ENCODE data around the gene KDM3B. TPM values are rescaled to one million over a fixed set of nuclear protein-coding genes. Genes with fewer than 3 reads are reported as not detected.

Gene KDM3B
- total and polyA plus RNA-seq, 9 of the 15 experiments (the other 6 are each of a cell fraction or from before 2014, with no cell fraction given), result 13.8 to 62.8 (median 41.9) TPM

DNA sequence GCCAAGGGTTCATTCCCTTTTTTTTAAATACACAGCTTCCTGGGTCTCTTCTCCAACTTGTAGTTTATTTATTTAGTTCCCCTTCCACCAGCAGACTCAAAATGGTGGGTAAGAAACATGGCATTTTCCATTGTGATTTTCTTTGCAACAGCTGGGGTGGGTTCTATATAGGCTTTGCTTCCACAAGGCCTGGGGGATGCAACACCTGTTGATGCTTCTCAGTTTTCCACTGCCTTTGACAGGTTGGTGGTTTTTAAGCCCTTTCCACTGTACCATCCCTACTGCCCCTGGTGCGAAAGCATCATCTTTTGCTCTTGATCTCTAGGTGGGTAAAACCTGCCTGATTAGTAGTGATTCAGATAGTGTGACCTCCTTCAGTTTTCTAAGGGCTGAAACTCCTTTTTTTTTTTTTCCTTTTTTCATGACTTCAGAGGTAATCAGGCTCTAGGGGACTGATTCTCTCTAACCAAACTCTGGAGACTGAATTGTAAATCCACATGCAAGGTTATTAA, 8.5 kb downstream of the KDM3B start (continued):
- TF ChIP-seq, protein P1, sequence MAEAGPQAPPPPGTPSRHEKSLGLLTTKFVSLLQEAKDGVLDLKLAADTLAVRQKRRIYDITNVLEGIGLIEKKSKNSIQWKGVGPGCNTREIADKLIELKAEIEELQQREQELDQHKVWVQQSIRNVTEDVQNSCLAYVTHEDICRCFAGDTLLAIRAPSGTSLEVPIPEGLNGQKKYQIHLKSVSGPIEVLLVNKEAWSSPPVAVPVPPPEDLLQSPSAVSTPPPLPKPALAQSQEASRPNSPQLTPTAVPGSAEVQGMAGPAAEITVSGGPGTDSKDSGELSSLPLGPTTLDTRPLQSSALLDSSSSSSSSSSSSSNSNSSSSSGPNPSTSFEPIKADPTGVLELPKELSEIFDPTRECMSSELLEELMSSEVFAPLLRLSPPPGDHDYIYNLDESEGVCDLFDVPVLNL (CRISPR knock-in tag; IDR thresholded peaks at IDR 0.05; ENCODE audit: low read depth), result no peak
- TF ChIP-seq BHLHE40 (IDR thresholded peaks at IDR 0.05; ENCODE audit: low read length) (no peak), BRD9 (IDR thresholded peaks at IDR 0.05; ENCODE audit: low read depth, partially characterized antibody) (no peak), POLR2B (IDR thresholded peaks at IDR 0.05; ENCODE audit: low read depth, partially characterized antibody) (no peak), ELF1 (tag; IDR thresholded peaks at IDR 0.05) (no peak)

DNA sequence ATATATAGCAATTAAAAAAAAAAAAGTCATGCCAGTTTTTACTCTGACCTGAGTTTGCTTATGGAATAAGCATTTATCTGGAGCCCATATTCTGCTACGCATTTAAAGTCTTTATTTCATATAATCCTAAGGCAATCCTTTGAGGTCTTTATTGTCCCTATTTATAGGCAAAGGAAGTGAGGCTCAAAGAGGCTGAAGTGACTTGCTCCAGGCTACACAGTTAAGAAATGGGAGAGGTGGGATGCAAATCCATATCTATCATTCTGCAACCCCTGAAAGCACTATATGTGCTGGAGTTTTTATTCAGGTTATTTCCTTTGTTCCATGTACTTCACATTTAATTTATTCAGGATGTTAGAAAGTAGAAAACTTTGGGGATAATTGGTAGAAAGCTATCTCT, 12.1 kb downstream of the KDM3B start:
- no peak overlapping the region for H3K4me2 ChIP-seq (ENCODE audit: insufficient read depth, low read length)
- ATAC-seq (no peak), DNase-seq (ENCODE audit: extremely low read depth in 1 of 4, low spot score in 3 of 4) (no peak), FAIRE-seq (no peak)
- H3K4me3 ChIP-seq, result no peak overlapping the region
- H3K27ac ChIP-seq (ENCODE audit: extremely low read depth, low read depth, low read length), result no peak overlapping the region
- no peak overlapping the region for H3K9ac ChIP-seq (ENCODE audit: insufficient read depth in 1 of 2, low read depth in 2 of 2, low read length in 2 of 2)
- peaks cover 94% of the 10 kb centered on the region for H3K79me2 ChIP-seq (ENCODE audit: control insufficient read depth, insufficient read depth, low read length)
- peaks cover 18% of the 10 kb centered on the region for H4K20me1 ChIP-seq (replicated peaks; ENCODE audit: control insufficient read depth, insufficient read depth, low read length)
- 0 out of 3 replicates have a peak, but pooled peaks cover 5% of the 10 kb centered on the region for H3K36me3 ChIP-seq (ENCODE audit: control insufficient read depth, insufficient read depth, low read length)
- no TSS peak for BruUV-seq (replicated peaks)
- in situ Hi-C loops (cut with MboI), result no loop called here
- intact Hi-C loops (cut with micrococcal nuclease), result no loop called here
- ChIA-PET CTCF (ENCODE audit: low intra/inter-chr PET ratio) (no interaction called here), POLR2A (interaction anchor here (3.8 kb wide), 1 partner anchor 11 kb away, joined by 22 read pairs; no protein-coding TSS in a partner anchor)
- 81% methylated on average over 1 of the region's 1 CpG for WGBS (ENCODE audit: insufficient coverage, low coverage, missing lambda C conversion rate)
- no peak overlapping the region for H2AFZ ChIP-seq (ENCODE audit: low read depth, low read length)
- no peaks in the 10 kb centered on the region for H3K27me3 ChIP-seq (ENCODE audit: control insufficient read depth in 2 of 2, insufficient read depth in 2 of 2, low read length in 2 of 2)
- peaks cover 0 to 16% of the 10 kb centered on the region in 2 experiments for H3K4me1 ChIP-seq (replicated peaks in 1 of 2; ENCODE audit: control insufficient read depth in 2 of 2, insufficient read depth in 2 of 2, low read length in 2 of 2)
- H3K9me1 ChIP-seq (ENCODE audit: control insufficient read depth, insufficient read depth, low read length), result no peaks in the 10 kb centered on the region
- no peaks in the 10 kb centered on the region for H3K9me3 ChIP-seq (replicated peaks; ENCODE audit: control insufficient read depth, insufficient read depth, low read depth, low read length)
- no peak for TF ChIP-seq ZNF133 (CRISPR knock-in tag; IDR thresholded peaks at IDR 0.05)
- no peak for TF ChIP-seq ASH1L (IDR thresholded peaks at IDR 0.05; ENCODE audit: borderline replicate concordance, low read depth, partially characterized antibody)
- TF ChIP-seq GTF2B (IDR thresholded peaks at IDR 0.05; ENCODE audit: extremely low read depth, insufficient read length), result no peak
- TF ChIP-seq UBTF (IDR thresholded peaks at IDR 0.05; ENCODE audit: borderline replicate concordance in 1 of 2, low read depth in 2 of 2, low read length in 2 of 2), result no peak
- TF ChIP-seq PATZ1 (CRISPR knock-in tag; IDR thresholded peaks at IDR 0.05; ENCODE audit: borderline replicate concordance), result no peak
- TF ChIP-seq RBM14 (IDR thresholded peaks at IDR 0.05; ENCODE audit: borderline replicate concordance, insufficient read depth, low read depth, low read length), result no peak
- TF ChIP-seq ZNF134 (CRISPR knock-in tag; conservative IDR thresholded peaks at IDR 0.05), result no peak
- TF ChIP-seq SMAD2 (IDR thresholded peaks at IDR 0.05; ENCODE audit: low read depth, low read length), result no peak
